Measurements from ENCODE around the gene SMIM3.
A peak's percentile ranks its signal among the peaks of the same experiment; 100 is the strongest.

Gene SMIM3

GRCh38 chr5:150758531-150759333, 19.8 kb upstream of the SMIM3 start, which contains the start of gene DCTN4:
DCTN4 (minus strand) TSS chr5:150759017; CDS start chr5:150758993, 24 bp downstream.
- H3K36me3 ChIP-seq (ENCODE audit: control insufficient read depth in 2 of 2, insufficient read depth in 1 of 2, low read length in 2 of 2), result peaks cover 27% of the 10 kb centered on the region in 2 experiments
- ChIA-PET POLR2A (interaction anchor here (0.6 to 1.9 kb wide), 12 partner anchors 8 to 952 kb away, joined by 3 to 11 read pairs (median 4); partner anchors contain the start of genes RBM22 and SMIM3), CTCF (interaction anchor here (0.5 to 2.9 kb wide), 7 partner anchors 14 to 356 kb away, joined by 3 to 10 read pairs (median 3); partner anchors contain the start of gene IRGM)
- H3K4me3 ChIP-seq (ENCODE audit: low read depth, low read length), result peak within 1 kb of the TSS; percentile 61
- peaks cover 12% of the 10 kb centered on the region for H3K4me1 ChIP-seq (ENCODE audit: control insufficient read depth, insufficient read depth, low read length)
- H3K27ac ChIP-seq (ENCODE audit: extremely low read depth, low read depth, low read length), result peak within 1 kb of the TSS; percentile 77
- H3K9me3 ChIP-seq (ENCODE audit: control insufficient read depth, insufficient read depth, low read depth, low read length), result no peaks in the 10 kb centered on the region
- no peak for TF ChIP-seq ZNF175 (tag by site-specific recombination; IDR thresholded peaks at IDR 0.05)
- TF ChIP-seq ZBTB7A (tag by site-specific recombination; IDR thresholded peaks at IDR 0.05; ENCODE audit: low read depth), result no peak
- no peak for TF ChIP-seq ZNF184 (tag by site-specific recombination; IDR thresholded peaks at IDR 0.05)
- no peak for TF ChIP-seq KLF1 (tag by site-specific recombination; IDR thresholded peaks at IDR 0.05)
- 0 out of 2 replicates have a peak, but pooled peaks have one; percentile 15 for TF ChIP-seq ZFP69B (tag by site-specific recombination; IDR thresholded peaks at IDR 0.05)
- no peak for TF ChIP-seq ZNF248 (tag by site-specific recombination; IDR thresholded peaks at IDR 0.05)
- no peak for TF ChIP-seq ZNF645 (tag by site-specific recombination; IDR thresholded peaks at IDR 0.05)
- TF ChIP-seq ZNF449 (tag by site-specific recombination; IDR thresholded peaks at IDR 0.05), result no peak
- TF ChIP-seq ZNF391 (tag by site-specific recombination; IDR thresholded peaks at IDR 0.05; ENCODE audit: borderline replicate concordance, low read depth), result 0 out of 2 replicates have a peak, but pooled peaks have one; percentile 47
- TF ChIP-seq ZNF394 (tag by site-specific recombination; IDR thresholded peaks at IDR 0.05; ENCODE audit: borderline replicate concordance), result peak; percentile 75
- no peak for TF ChIP-seq ZBTB49 (tag by site-specific recombination; IDR thresholded peaks at IDR 0.05; ENCODE audit: low read depth)
- no peak for TF ChIP-seq ZNF266 (tag by site-specific recombination; IDR thresholded peaks at IDR 0.05; ENCODE audit: low read depth)
- TF ChIP-seq ZNF580 (tag by site-specific recombination; IDR thresholded peaks at IDR 0.05), result peak; percentile 58; the same call in 1 of the 2 replicates
- TF ChIP-seq ZNF707 (tag by site-specific recombination; IDR thresholded peaks at IDR 0.05), result no peak
- TF ChIP-seq INSM2 (tag by site-specific recombination; IDR thresholded peaks at IDR 0.05), result peak; percentile 31; the same call in 1 of the 2 replicates
- peak; percentile 90 for TF ChIP-seq ZNF341 (tag by site-specific recombination; IDR thresholded peaks at IDR 0.05; ENCODE audit: low read depth)
- TF ChIP-seq ZNF121 (tag by site-specific recombination; IDR thresholded peaks at IDR 0.05), result no peak; the same call in 1 of the 2 replicates
- TF ChIP-seq GFI1B (tag by site-specific recombination; IDR thresholded peaks at IDR 0.05), result no peak
- peak; percentile 20; the same call in 1 of the 2 replicates for TF ChIP-seq EGR2 (tag by site-specific recombination; IDR thresholded peaks at IDR 0.05; ENCODE audit: low read depth)
- TF ChIP-seq ZNF292 (tag by site-specific recombination; IDR thresholded peaks at IDR 0.05; ENCODE audit: borderline replicate concordance, low read depth), result no peak
- peak; percentile 81 for TF ChIP-seq WT1 (tag by site-specific recombination; IDR thresholded peaks at IDR 0.05)
- no peak for TF ChIP-seq ZNF202 (tag by site-specific recombination; IDR thresholded peaks at IDR 0.05; ENCODE audit: borderline replicate concordance)
- peak; percentile 96 for TF ChIP-seq ZNF561 (tag by site-specific recombination; IDR thresholded peaks at IDR 0.05; ENCODE audit: borderline replicate concordance)
- no peak for TF ChIP-seq ZNF488 (tag by site-specific recombination; IDR thresholded peaks at IDR 0.05)
- TF ChIP-seq ZBTB11 (tag by site-specific recombination; conservative IDR thresholded peaks at IDR 0.05; ENCODE audit: low read depth), result peak; percentile 68
